SH-SY5Y (cell line): Measurements from ENCODE around the gene JAKMIP2.

Experiments used
- GATA2 ChIP-seq: IDR thresholded peaks from 2 replicates; pipeline ENCODE4 v1.6.1; 2011; ENCODE audit warnings: mild to moderate bottlenecking, low read depth, low read length
- GATA3 ChIP-seq: IDR thresholded peaks from 2 replicates; pipeline ENCODE4 v1.6.1; 2011; ENCODE audit warnings: low read depth, mild to moderate bottlenecking, low read length, moderate library complexity

The JAKMIP2 gene

GRCh38 chr5:147613359-147613758 lies 169.2 kb downstream of the JAKMIP2 start:
- no peak for TF ChIP-seq GATA2
- no peak for TF ChIP-seq GATA3

GRCh38 chr5:147611483-147611882 lies 171.0 kb downstream of the JAKMIP2 start:
- TF ChIP-seq GATA3 (no peak), GATA2 (no peak)

GRCh38 chr5:147610798-147611197 lies 171.7 kb downstream of the JAKMIP2 start:
- no peak for TF ChIP-seq GATA2
- no peak for TF ChIP-seq GATA3

DNA sequence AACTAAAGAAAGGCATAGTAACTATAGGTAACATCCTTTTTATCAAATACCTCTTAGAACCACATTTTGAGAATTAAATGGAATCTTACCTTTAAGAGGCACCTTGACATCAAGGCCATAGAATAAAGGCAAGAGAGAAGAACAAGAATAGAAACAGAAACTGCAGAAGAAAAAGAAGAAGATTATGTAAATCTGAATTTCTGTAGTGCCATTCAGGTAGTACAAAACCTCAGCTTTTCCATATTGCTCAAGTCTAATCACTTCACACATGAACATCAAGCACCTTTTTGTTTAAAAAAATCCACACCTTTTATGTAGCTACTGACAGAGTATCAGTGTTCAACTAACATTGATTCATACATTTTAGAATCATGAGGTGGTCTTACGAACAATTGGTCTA lies 180.9 kb downstream of the JAKMIP2 start:
- no peak for TF ChIP-seq GATA3
- TF ChIP-seq GATA2, result no peak

- TF ChIP-seq GATA3, result no peak
- TF ChIP-seq GATA2, result no peak
Measured at GRCh38 chr5:147591120-147591519, 191.4 kb downstream of the JAKMIP2 start.

GRCh38 chr5:147590096-147590495 lies 192.4 kb downstream of the JAKMIP2 start:
- no peak for TF ChIP-seq GATA3
- TF ChIP-seq GATA2, result no peak

- TF ChIP-seq GATA3 (no peak), GATA2 (no peak)
Measured at GRCh38 chr5:147586832-147587231, 195.7 kb downstream of the JAKMIP2 start.

DNA sequence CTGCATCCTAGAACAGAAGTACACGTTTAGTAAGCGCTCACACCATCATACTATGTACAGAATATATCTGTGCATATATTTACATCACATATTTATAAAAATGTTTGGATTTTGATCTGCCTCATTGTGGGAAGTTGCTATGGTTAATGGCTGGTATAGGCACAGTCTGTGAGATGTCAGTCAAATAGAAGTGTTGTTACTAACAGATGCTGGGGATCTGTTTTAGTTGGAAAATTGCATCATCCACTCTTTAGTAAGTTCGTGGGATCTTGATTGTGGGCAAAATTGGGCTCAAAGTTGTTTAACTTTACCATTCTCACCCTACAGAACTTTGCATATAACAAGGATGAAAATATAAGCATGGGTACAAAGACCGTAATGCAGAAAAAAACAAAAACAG lies 196.3 kb downstream of the JAKMIP2 start:
- no peak for TF ChIP-seq GATA2
- TF ChIP-seq GATA3, result no peak

DNA sequence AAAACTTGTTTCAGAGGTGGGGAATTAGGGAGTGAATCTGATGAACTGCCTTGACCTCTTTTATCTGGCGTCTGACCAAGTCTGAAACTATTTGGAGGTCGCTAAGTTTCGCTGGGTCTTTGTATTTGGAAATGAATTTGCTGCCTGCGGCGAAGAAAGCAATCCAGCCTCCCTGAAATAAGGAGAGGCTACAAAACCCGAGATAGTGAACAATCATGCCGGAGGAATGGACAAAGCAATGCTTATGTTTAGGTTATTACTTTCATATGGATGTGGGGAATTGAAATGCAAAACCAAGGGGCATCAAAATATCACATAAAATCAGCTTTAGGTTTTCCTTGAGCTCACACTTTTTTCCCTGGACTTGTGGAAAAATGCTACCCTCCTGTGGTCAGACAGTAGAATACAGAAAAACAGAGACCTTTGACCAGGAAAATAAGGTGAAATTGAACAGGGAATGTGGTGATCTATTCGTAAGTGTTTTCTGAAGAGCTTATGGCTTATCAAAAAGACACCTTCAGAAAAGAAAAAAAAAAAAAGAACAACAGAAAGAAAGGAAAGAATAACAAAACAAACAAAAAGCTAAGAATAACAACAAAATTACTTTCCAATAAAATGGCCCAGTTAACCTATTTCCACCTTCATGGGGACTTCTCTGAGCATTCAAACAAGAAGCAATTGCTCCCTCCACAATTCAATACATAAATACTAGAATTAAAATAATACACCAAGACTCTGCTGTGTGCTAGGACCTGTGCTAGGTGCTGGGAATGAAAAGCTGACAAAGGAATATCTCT lies 204.1 kb downstream of the JAKMIP2 start:
- no peak for TF ChIP-seq GATA2
- no peak for TF ChIP-seq GATA3

DNA sequence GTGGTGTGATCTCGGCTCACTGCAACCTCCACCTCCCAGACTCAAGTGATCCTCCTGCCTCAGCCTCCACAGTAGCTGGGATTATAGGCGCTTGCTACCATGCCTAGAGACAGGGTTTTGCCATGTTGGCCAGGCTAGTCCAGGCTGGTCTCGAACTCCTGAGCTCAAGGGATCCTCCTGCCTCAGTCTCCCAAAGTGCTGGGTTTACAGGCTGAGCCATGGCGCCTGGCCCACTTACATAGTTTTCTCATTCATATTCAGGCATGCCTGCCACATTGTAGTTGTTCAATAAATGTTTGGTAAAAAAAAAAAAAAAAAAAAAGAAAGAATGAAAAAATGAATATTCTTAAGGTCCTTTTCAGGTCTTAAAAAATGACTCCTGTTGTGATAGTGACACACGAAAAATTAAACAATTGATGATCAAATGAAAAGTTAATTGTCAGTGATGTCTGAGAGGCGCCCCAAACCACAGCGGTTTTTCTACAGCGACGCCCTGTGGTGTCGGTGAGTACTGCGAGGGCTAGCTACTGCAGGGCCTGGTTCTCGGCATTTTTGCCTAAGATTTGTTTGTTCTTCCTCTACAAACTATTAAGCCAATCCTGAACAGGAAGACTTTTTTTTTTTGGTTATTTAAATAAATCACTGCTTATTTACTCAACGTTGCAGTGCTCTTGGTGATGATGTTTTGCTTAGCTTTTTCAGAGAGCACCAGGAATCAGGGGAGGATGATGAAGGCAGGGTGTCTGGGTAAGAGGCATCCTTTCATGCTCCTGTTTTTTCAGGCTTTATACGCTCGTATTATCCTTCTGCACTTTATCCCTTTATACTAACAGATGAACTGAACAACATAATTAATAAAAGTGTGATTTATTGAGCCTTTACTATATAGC lies 205.6 kb downstream of the JAKMIP2 start:
- no peak for TF ChIP-seq GATA2
- no peak for TF ChIP-seq GATA3

DNA sequence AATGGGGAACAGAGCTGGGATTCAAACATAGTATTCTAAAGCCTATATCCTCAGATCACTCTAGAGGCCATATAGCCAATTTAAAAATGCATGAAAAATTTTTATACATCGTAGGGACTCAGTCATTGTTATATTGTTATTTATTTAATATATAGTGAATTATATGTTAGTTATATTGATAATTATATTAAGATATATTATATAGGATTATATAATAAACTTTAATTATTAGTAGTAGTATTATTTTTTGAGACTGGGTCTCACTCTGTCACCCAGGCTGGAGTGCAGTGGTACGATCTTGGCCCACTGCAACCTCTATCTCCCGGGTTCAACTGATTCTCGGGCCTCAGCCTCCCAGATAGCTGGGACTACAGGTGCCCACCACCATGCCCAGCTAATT lies 206.9 kb downstream of the JAKMIP2 start:
- TF ChIP-seq GATA2 (no peak), GATA3 (no peak)

- no peak for TF ChIP-seq GATA3
- TF ChIP-seq GATA2, result no peak
Measured at GRCh38 chr5:147573211-147573610, 209.3 kb downstream of the JAKMIP2 start.

GRCh38 chr5:147568710-147569406 lies 213.7 kb downstream of the JAKMIP2 start:
- TF ChIP-seq GATA2 (no peak), GATA3 (no peak)
